Left ventricle myocardium inferior (tissue), 1 donor: ENCODE data around the gene HSD17B4. TPM values are rescaled to one million over a fixed set of nuclear protein-coding genes. Genes with fewer than 3 reads are reported as not detected.
"Not testable (repeated sequence)": the region's sequence is repeated elsewhere in the genome, so short reads cannot be mapped to it uniquely, and the experiment has no call there.

Experiments
- DNase-seq: peaks from one replicate; pipeline ENCODE4 v3.0.0-alpha.2; 2020
- H3K27ac ChIP-seq: fragments of 200-600 bp; replicated peaks from 2 replicates; pipeline ENCODE4 v1.8.0; 2021
- H3K27me3 ChIP-seq: fragments of 200-600 bp; 2 replicates; pipeline ENCODE4 v1.8.0; 2021; ENCODE audit warnings: low read depth
- H3K36me3 ChIP-seq: fragments of 200-600 bp; 2 replicates; pipeline ENCODE4 v1.8.0; 2021
- H3K4me1 ChIP-seq: fragments of 200-600 bp; 2 replicates; pipeline ENCODE4 v1.8.0; 2021
- H3K4me3 ChIP-seq: fragments of 200-600 bp; 2 replicates; pipeline ENCODE4 v1.8.0; 2021; ENCODE audit warnings: mild to moderate bottlenecking, moderate library complexity
- H3K9me3 ChIP-seq: fragments of 200-600 bp; replicated peaks from 2 replicates; pipeline ENCODE4 v1.8.0; 2021
- intact Hi-C: fragments of 100-400 bp; cut with micrococcal nuclease; formaldehyde crosslinking; loops from one replicate; pipeline ENCODE4 v1.11.0; 2022
- total RNA-seq: library from RNA; stranded (reverse); fragmentation: NEBNext Ultra II Directional; extraction: Animal tissue kit (Norgen Biotek cat#: 25700); gene quantifications from one replicate; pipeline ENCODE4 v1.2.1, GENCODE V29; 2021
- TF ChIP-seq, protein P1 (sequence below): fragments of 200-600 bp; IDR thresholded peaks from 2 replicates; pipeline ENCODE4 v1.8.0; 2021; ENCODE audit warnings: antibody characterized with exemption, mild to moderate bottlenecking, borderline replicate concordance
- donor health status: DM: no; HTN: yes; CAD: no; lungs with severe emphysema.

HSD17B4 gene
- total RNA-seq, 1 donor from 2014 or later = 236 TPM

DNA sequence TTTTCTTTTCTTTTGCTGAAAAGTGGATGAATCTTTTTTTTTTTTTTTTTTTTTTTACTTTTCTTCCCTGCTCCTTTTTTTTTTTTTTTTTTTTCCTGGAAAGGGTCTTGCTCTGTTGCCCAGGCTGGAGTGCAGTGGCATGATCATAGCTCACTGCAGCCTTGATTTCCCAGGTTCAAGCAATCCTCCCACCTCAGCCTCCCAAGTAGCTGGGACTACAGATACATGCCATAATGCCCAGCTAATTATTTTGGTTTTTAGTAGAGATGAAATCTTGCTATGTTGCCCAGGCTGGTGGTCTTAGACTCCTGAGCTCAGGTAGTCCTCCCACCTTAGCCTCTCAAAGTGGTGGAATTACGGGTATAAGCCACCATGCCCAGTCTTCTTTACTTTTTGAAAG, 20.9 kb downstream of the HSD17B4 start:
- Histone ChIP-seq H3K4me3 (no peak overlapping the region), H3K27ac (no peak overlapping the region), H3K36me3 (peaks cover 67% of the 10 kb centered on the region), H3K9me3 (peaks cover 14% of the 10 kb centered on the region), H3K4me1 (peaks cover 5% of the 10 kb centered on the region), H3K27me3 (no peaks in the 10 kb centered on the region)
- TF ChIP-seq, protein P1, sequence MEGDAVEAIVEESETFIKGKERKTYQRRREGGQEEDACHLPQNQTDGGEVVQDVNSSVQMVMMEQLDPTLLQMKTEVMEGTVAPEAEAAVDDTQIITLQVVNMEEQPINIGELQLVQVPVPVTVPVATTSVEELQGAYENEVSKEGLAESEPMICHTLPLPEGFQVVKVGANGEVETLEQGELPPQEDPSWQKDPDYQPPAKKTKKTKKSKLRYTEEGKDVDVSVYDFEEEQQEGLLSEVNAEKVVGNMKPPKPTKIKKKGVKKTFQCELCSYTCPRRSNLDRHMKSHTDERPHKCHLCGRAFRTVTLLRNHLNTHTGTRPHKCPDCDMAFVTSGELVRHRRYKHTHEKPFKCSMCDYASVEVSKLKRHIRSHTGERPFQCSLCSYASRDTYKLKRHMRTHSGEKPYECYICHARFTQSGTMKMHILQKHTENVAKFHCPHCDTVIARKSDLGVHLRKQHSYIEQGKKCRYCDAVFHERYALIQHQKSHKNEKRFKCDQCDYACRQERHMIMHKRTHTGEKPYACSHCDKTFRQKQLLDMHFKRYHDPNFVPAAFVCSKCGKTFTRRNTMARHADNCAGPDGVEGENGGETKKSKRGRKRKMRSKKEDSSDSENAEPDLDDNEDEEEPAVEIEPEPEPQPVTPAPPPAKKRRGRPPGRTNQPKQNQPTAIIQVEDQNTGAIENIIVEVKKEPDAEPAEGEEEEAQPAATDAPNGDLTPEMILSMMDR = no peak
- no peak for DNase-seq
- intact Hi-C loops = no loop called here

DNA sequence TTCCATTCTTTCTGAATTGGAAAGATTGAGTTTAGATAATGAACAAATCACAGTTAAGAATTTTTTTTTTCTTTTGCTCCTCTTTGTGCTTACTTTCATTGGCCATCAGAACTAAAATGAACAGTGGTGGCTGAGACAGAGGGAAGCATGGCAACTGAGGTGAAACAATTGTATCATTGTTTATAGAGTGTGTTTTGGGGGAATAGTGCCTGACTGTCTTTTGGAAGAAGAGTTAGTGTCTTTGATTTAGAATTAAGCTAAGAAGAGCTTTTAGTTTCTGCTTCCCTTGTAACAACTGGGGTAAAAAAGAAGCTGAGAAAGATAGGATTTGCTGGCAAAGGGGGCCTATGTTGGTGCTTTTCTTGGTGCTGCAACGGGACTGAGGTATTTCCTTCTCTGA, 24.0 kb downstream of the HSD17B4 start:
- H3K4me1 ChIP-seq = peaks cover 5% of the 10 kb centered on the region
- TF ChIP-seq, protein P1 = no peak
- H3K27me3 ChIP-seq = no peaks in the 10 kb centered on the region
- intact Hi-C loops = no loop called here
- H3K4me3 ChIP-seq = no peak overlapping the region
- peaks cover 78% of the 10 kb centered on the region for H3K36me3 ChIP-seq
- DNase-seq = no peak
- no peaks in the 10 kb centered on the region for H3K9me3 ChIP-seq
- H3K27ac ChIP-seq = no peak overlapping the region

DNA sequence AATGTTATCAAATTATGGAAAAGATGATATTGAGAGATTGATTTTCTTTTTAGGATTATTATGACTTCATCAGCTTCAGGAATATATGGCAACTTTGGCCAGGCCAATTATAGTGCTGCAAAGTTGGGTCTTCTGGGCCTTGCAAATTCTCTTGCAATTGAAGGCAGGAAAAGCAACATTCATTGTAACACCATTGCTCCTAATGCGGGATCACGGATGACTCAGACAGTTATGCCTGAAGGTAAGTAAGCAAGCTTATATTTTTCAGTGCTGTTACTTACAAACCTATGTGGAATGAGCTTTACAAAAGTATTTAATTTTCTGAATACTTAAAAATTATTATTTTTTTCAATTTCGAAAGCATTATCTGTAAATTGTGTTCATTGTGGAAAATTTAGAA, 26.5 kb downstream of the HSD17B4 start:
- TF ChIP-seq, protein P1 = no peak
- no peaks in the 10 kb centered on the region for H3K9me3 ChIP-seq
- no peak for DNase-seq
- H3K27ac ChIP-seq = no peak overlapping the region
- peaks cover 92% of the 10 kb centered on the region for H3K36me3 ChIP-seq
- intact Hi-C loops = no loop called here
- no peak overlapping the region for H3K4me3 ChIP-seq
- peaks cover 11% of the 10 kb centered on the region for H3K4me1 ChIP-seq
- no peaks in the 10 kb centered on the region for H3K27me3 ChIP-seq

DNA sequence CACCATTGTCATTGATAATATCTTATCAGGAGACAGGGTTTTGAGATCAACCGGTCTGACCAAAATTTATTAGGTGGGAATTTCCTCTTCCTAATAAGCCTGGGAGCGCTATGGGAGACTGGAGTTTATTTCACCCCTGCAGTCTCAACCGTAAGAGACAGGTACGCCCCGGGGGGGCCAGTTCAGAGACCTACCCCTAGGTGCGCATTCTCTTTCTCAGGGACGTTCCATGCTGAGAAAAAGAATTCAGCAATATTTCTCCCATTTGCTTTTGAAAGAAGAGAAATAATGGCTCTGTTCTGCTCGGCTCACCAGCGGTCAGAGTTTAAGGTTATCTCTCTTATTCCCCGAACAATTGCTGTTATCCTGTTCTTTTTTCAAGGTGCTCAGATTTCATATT, 28.3 kb downstream of the HSD17B4 start:
- H3K27me3 ChIP-seq, DNase-seq, H3K4me3 ChIP-seq, intact Hi-C loops, H3K9me3 ChIP-seq, H3K27ac ChIP-seq: not testable (repeated sequence)
- Histone ChIP-seq H3K4me1 (peaks cover 11% of the 10 kb centered on the region), H3K36me3 (peaks cover 79% of the 10 kb centered on the region)

DNA sequence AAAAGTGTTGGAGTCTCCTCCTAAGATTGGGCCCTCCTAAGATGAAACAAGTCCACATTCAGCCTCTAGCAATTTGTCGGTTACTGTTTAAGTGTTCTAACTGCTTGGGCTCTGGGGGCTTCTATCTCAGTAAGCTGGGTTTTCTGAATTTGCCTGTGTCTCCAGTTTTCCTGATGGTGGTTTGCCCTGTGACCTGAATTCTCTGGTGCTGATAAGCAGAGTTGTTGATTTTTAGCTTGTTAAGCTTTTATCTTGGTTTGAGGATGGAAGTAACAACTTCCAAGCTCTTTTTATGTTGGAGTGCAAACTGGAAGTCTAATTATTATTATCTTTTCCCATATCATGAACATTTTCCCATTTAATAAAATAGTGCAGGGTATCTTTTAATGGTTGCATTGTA, 30.9 kb downstream of the HSD17B4 start:
- no peak for DNase-seq
- no peak overlapping the region for H3K27ac ChIP-seq
- intact Hi-C loops = no loop called here
- TF ChIP-seq, protein P1 = no peak
- H3K4me3 ChIP-seq = no peak overlapping the region
- H3K36me3 ChIP-seq = peaks cover 65% of the 10 kb centered on the region
- no peaks in the 10 kb centered on the region for H3K27me3 ChIP-seq
- H3K9me3 ChIP-seq = no peaks in the 10 kb centered on the region
- H3K4me1 ChIP-seq = peaks cover 11% of the 10 kb centered on the region

DNA sequence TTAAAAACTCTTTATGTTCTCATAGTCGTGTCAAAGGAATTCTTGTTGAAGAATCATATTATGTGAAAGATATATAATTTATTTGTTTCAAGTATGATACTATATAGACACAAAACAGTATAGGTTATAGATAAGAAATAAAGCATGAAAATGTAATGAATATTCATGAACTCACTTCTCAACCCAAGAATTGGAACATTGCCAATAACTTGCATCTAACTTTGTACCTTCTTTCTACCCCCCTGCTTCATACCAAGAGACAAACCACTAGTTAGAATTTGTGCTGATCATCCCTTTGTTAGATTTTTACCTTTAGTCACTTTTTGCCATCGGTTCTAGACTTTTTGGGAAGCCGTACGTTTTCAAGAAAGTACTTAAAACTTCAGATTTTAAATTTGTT, 32.6 kb downstream of the HSD17B4 start:
- Histone ChIP-seq H3K9me3 (no peaks in the 10 kb centered on the region), H3K4me3 (no peak overlapping the region), H3K27ac (no peak overlapping the region), H3K36me3 (peaks cover 65% of the 10 kb centered on the region), H3K4me1 (peaks cover 11% of the 10 kb centered on the region), H3K27me3 (no peaks in the 10 kb centered on the region)
- TF ChIP-seq, protein P1 = no peak
- DNase-seq = no peak
- intact Hi-C loops = no loop called here
